NAMALWA (cell line): ENCODE results near the gene CENPT.
A peak's percentile ranks its signal among the peaks of the same experiment; 100 is the strongest.
"Not testable (repeated sequence)": the region's sequence is repeated elsewhere in the genome, so short reads cannot be mapped to it uniquely, and the experiment has no call there.

ENCODE experiments used
- DNase-seq: peaks from one replicate; pipeline ENCODE4 v3.0.0-alpha.2; 2015; ENCODE audit warnings: low spot score

CENPT gene

GRCh38 chr16:67846063-67846319 is 1.5 kb downstream of the CENPT start:
- peak; percentile 48 for DNase-seq

- DNase-seq = peak; percentile 51
These were observed 2.0 kb downstream of the CENPT start for GRCh38 chr16:67845291-67846062.

GRCh38 chr16:67844497-67844896 is 3.0 kb downstream of the CENPT start:
- peak; percentile 36 for DNase-seq

GRCh38 chr16:67843343-67843765 is 4.1 kb downstream of the CENPT start:
- no peak for DNase-seq

- DNase-seq = peak; percentile 70
These were observed 4.8 kb downstream of the CENPT start for GRCh38 chr16:67842509-67843342.

GRCh38 chr16:67841816-67842508 is 5.5 kb downstream of the CENPT start, which contains the start of gene THAP11:
Gene THAP11 (plus strand): TSS chr16:67842320. CDS start chr16:67842555, 235 bp downstream.
- peak; percentile 98 for DNase-seq

GRCh38 chr16:67841198-67841815 is 6.2 kb downstream of the CENPT start:
- DNase-seq = no peak

- no peak for DNase-seq
These were observed 9.7 kb downstream of the CENPT start for GRCh38 chr16:67837811-67838210.

GRCh38 chr16:67837190-67837589 is 10.3 kb downstream of the CENPT start:
- DNase-seq = not testable (repeated sequence)

- no peak for DNase-seq
These were observed 13.3 kb downstream of the CENPT start for GRCh38 chr16:67834242-67834614.

GRCh38 chr16:67833415-67834241 is 13.9 kb downstream of the CENPT start:
- peak; percentile 96 for DNase-seq

GRCh38 chr16:67833030-67833414 is 14.5 kb downstream of the CENPT start:
- no peak for DNase-seq

GRCh38 chr16:67828651-67829050 is 18.8 kb downstream of the CENPT start:
- no peak for DNase-seq

GRCh38 chr16:67825906-67826305 is 21.6 kb downstream of the CENPT start:
- DNase-seq = no peak

- no peak for DNase-seq
These were observed 22.4 kb downstream of the CENPT start for GRCh38 chr16:67825119-67825518.

- no peak for DNase-seq
These were observed 25.0 kb downstream of the CENPT start for GRCh38 chr16:67822511-67822910.

GRCh38 chr16:67820608-67821259 is 26.8 kb downstream of the CENPT start:
- DNase-seq = no peak

GRCh38 chr16:67814567-67814966 is 32.9 kb downstream of the CENPT start:
- no peak for DNase-seq

GRCh38 chr16:67811899-67812298 is 35.6 kb downstream of the CENPT start:
- no peak for DNase-seq

GRCh38 chr16:67807148-67807682 is 40.3 kb downstream of the CENPT start:
- no peak for DNase-seq
